Vagina (tissue), 2 donors: ENCODE data around the gene TPGS1.

ENCODE experiments used
- POLR2A ChIP-seq, 2 donors: fragments of 450-650 bp; IDR thresholded peaks; one replicate each; pipeline ENCODE4 v1.6.1; 2017; ENCODE audit warnings: antibody characterized with exemption in 2 of 2, mild to moderate bottlenecking in 2 of 2, moderate library complexity in 2 of 2
- POLR2AphosphoS5 ChIP-seq, 2 donors: sonication (generic); formaldehyde crosslinking; IDR thresholded peaks; one replicate each; pipeline ENCODE4 v1.9.0; 2017; ENCODE audit warnings: antibody characterized with exemption in 2 of 2, mild to moderate bottlenecking in 2 of 2, low read depth in 1 of 2; ENCODE audit not compliant: insufficient read depth in 1 of 2
- TF ChIP-seq, protein P1 (sequence below), 3 experiments: fragments of 450-650 bp in 2 of 3; fragments of 200-600 bp in 1 of 3; sonication (generic) in 1 of 3; IDR thresholded peaks; one replicate each; pipeline ENCODE4 v1.5.1; 2017 to 2019; ENCODE audit warnings: antibody characterized with exemption in 3 of 3, mild to moderate bottlenecking in 2 of 3, moderate library complexity in 2 of 3

DNA sequence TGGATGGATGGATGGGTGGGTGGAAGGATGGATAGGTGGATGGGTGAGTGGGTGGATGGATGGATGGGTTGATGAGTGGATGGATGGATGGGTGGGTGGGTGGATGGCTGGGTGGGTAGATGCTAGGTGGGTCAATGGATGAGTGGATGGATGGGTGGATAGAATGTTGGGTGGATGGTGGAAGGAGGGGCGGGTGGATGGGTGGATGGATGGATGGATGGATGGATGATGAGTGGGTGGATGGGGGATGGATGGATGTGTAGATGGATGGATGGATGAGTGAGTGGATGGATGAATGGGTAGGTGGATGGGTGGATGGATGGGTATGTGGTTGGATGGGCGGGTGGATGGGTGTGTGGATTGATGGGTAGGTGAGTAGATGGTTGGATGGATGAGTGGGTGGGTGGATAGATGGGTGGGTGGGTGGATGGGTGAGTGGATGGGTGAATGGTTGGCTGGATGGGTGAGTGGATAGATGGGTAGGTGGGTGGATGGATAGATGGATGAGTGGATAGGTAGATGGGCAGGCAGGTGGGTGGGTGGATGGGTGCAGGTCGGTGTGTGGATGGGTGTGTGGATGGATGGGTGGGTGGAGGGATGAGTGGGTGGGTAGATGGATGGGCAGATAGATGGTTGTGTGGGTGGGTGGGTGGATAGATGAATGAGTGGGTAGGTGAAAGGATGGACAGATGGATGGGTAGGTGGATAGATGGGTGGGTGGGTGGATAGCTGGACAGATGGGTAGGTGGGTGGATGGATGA is 42.1 kb upstream of the TPGS1 start:
- no peak for TF ChIP-seq POLR2AphosphoS5 (IDR thresholded peaks at IDR 0.05; ENCODE audit: insufficient read depth in 1 of 2, low read depth in 1 of 2)
- TF ChIP-seq, protein P1, sequence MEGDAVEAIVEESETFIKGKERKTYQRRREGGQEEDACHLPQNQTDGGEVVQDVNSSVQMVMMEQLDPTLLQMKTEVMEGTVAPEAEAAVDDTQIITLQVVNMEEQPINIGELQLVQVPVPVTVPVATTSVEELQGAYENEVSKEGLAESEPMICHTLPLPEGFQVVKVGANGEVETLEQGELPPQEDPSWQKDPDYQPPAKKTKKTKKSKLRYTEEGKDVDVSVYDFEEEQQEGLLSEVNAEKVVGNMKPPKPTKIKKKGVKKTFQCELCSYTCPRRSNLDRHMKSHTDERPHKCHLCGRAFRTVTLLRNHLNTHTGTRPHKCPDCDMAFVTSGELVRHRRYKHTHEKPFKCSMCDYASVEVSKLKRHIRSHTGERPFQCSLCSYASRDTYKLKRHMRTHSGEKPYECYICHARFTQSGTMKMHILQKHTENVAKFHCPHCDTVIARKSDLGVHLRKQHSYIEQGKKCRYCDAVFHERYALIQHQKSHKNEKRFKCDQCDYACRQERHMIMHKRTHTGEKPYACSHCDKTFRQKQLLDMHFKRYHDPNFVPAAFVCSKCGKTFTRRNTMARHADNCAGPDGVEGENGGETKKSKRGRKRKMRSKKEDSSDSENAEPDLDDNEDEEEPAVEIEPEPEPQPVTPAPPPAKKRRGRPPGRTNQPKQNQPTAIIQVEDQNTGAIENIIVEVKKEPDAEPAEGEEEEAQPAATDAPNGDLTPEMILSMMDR (IDR thresholded peaks at IDR 0.05) = no peak
- no peak for TF ChIP-seq POLR2A (IDR thresholded peaks at IDR 0.05)
